C4-2B (cell line): ENCODE data around the gene PPOX.

Experiments
- CTCF ChIP-seq: fragments of 450-650 bp; conservative IDR thresholded peaks from 2 replicates; pipeline ENCODE4 v1.5.1; 2017; ENCODE audit warnings: mild to moderate bottlenecking
- ZFX ChIP-seq: fragments of 450-650 bp; IDR thresholded peaks from 2 replicates; pipeline ENCODE4 v1.6.1; 2017

- TF ChIP-seq CTCF, result no peak
- TF ChIP-seq ZFX, result no peak
These were observed 6.1 kb downstream of the PPOX start for GRCh38 chr1:161172349-161172748.
